Heart left ventricle (tissue), 16 donors: ENCODE results near the gene BACH2. TPM values are rescaled to one million over a fixed set of nuclear protein-coding genes. Genes with fewer than 3 reads are reported as not detected.

Experiments used
- ATAC-seq, 4 donors: fragments of 200-7000 bp; cut with Tn5 transposase; one replicate each; pipeline ENCODE4 v1.9.1; 2020 to 2022; ENCODE audit warnings: moderate library complexity in 4 of 4, mild to moderate bottlenecking in 3 of 4, moderate number of reproducible peaks in 1 of 4
- DNase-seq, 5 donors: peaks; one replicate each; pipeline ENCODE4 v3.0.0-alpha.2; 2020
- H3K27ac ChIP-seq, 12 donors: fragments of 200-600 bp; sonication (generic) in 4 of 12; one replicate each; pipeline versions ENCODE4 v1.5.0 to v1.8.0; 2016 to 2022; ENCODE audit warnings: mild to moderate bottlenecking in 2 of 12
- H3K27me3 ChIP-seq, 9 donors: fragments of 200-600 bp; sonication (generic) in 2 of 9; one replicate each; pipeline versions ENCODE4 v1.5.1 to v1.8.0; 2016 to 2022; ENCODE audit warnings: mild to moderate bottlenecking in 3 of 9
- H3K36me3 ChIP-seq, 9 donors: fragments of 200-600 bp; sonication (generic) in 2 of 9; one replicate each; pipeline versions ENCODE4 v1.5.0 to v1.8.0; 2018 to 2022; ENCODE audit warnings: mild to moderate bottlenecking in 2 of 9
- H3K4me1 ChIP-seq, 12 donors: fragments of 200-600 bp; sonication (generic) in 4 of 12; one replicate each; pipeline versions ENCODE4 v1.5.0 to v1.8.0; 2016 to 2022; ENCODE audit warnings: mild to moderate bottlenecking in 3 of 12
- H3K4me3 ChIP-seq, 12 donors: fragments of 200-600 bp; sonication (generic) in 4 of 12; one replicate each; pipeline versions ENCODE4 v1.5.0 to v1.8.0; 2017 to 2022; ENCODE audit warnings: mild to moderate bottlenecking in 9 of 12, moderate library complexity in 4 of 12
- H3K9me3 ChIP-seq, 12 donors: fragments of 200-600 bp; sonication (generic) in 4 of 12; one replicate each; pipeline versions ENCODE4 v1.5.0 to v1.8.0; 2016 to 2022; ENCODE audit warnings: mild to moderate bottlenecking in 1 of 12
- CTCF ChIP-seq, 12 donors: fragments of 200-600 bp; sonication (generic) in 4 of 12; IDR thresholded peaks; one replicate each; pipeline versions ENCODE4 v1.5.0 to v1.8.0; 2018 to 2022; ENCODE audit warnings: antibody characterized with exemption in 12 of 12, mild to moderate bottlenecking in 5 of 12
- POLR2A ChIP-seq, 2 donors: fragments of 450-650 bp; IDR thresholded peaks; one replicate each; pipeline ENCODE4 v1.6.1; 2017; ENCODE audit warnings: antibody characterized with exemption in 2 of 2, mild to moderate bottlenecking in 2 of 2, moderate library complexity in 2 of 2
- WGBS, 4 donors: extraction: QIAGEN DNeasy Blood & Tissue Kit in 2 of 4; methylation state at CpG; one replicate each; pipeline versions ENCODE4 v1.1.5 to v1.1.7; 2013 to 2018; 5-methylcytosine and 5-hydroxymethylcytosine counted together
- intact Hi-C, 10 donors: fragments of 100-400 bp; cut with DNase I; formaldehyde crosslinking; loops; one replicate each; pipeline versions ENCODE4 v1.11.1 to v1.14.2; 2022
- polyA plus RNA-seq, 2 donors: library from polyadenylated mRNA; stranded (reverse); fragments of 200-250 nt; gene quantifications; one replicate each; pipeline ENCODE4 v1.2.3, GENCODE V29; 2013
- total RNA-seq, 9 donors: library from RNA; depleted of rRNA in 2 of 9; stranded (reverse); fragments of >200 nt in 2 of 9; fragmentation: NEBNext Ultra II Directional in 3 of 9; extraction: Animal tissue kit (Norgen Biotek cat#: 25700) in 3 of 9; gene quantifications; one replicate each; pipeline versions ENCODE4 v1.1.0 to v1.2.4, GENCODE V29; 2016 to 2023
- donor health status: ischemic (EF 13 %, LVEDD 7.1; RV severe dilation, severe dysfunction).
- donor health status: healthy with polysubstance abuse.
- donor health status: DM: no; HTN: yes; CAD: no.
- donor health status: DM: no; HTN: no; CAD: no.
- donor health status: ischemic (EF 25% LVEDD 6.9; RV normal size, moderate dysfunction).
- donor health status: ischemic (EF 25% LVEDD 5.7; RV mildly dilated, moderate dysfunction).
- donor health status: healthy.
- donor health status: DM: yes; HTN: yes; CAD: no.
- donor health status: ischemic (EF 35%, LVEDD 5.7; RV mildly dilated, moderate dysfunction).
- donor health status: nonischemic (EF 11% LVEDD 7.7; RV severe dilation, severe dysfunction).
- donor health status: DM: yes; HTN: yes; CAD: no.
- donor health status: PGD.
- donor health status: ischemic (EF 29% LVEDD 5.4; RV normal size, mild dysfunction).
- donor health status: nonischemic (EF 23%, LVEDD 6.1; RV moderate dilation, normal function).

BACH2 gene
- total and polyA plus RNA-seq, 11 donors, result 0.23 to 8.4 (median 1.5) TPM

DNA sequence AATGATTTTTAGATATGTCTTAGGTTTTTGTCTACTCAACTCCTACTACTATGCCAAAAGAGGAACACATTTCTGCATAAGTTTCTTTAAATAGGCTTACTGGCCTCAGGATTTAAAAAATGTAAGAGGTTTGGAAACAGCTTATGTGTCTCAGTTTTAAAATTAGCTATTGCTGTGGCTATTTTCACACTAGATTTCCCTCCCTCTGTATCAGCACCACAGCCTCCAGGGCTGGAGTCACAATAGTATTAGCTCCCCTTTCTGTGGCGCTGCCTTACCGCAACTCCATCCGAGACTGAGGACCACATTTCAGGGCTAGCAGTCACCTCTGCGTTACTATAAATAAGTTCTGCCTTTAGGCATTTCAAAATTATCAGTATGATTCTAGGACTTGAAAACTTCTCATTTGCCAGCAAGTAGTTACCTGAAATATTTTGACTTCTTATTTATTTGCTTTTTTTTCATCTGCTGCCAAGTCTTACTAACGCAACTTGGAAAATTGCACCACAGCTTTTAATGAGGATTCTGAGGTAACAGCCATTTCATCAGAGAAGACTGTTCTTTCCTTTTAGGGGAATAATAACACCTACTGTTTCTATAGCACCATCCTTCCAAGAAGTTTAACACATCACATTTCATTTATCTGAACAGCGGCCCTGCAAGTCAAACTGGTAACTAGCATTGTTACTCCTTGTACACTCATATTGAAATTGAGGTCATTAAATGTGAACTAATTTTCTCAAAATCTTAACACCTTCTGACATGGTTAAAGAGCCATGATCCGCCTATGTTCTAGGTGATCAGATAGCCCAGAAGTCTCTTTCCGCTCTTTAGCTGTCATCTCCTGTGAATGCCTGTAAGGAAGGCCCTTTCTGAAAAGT is 296.5 kb downstream of the BACH2 start:
- Histone ChIP-seq H3K4me1 (peaks cover 0 to 39% (median 23%) of the 10 kb centered on the region in 12 donors), H3K27me3 (no peaks in the 10 kb centered on the region), H3K36me3 (no peaks in the 10 kb centered on the region), H3K27ac (no peak overlapping the region), H3K4me3 (no peak overlapping the region), H3K9me3 (no peaks in the 10 kb centered on the region)
- DNase-seq (no peak), ATAC-seq (peak; percentile 38 to 78 (median 60))
- 67 to 80% (median 71%) methylated on average over 8 of the region's 8 CpGs for WGBS, 4 donors
- intact Hi-C loops, result no loop called here
- TF ChIP-seq POLR2A (IDR thresholded peaks at IDR 0.05), result no peak
- TF ChIP-seq CTCF (IDR thresholded peaks at IDR 0.05), result no peak

DNA sequence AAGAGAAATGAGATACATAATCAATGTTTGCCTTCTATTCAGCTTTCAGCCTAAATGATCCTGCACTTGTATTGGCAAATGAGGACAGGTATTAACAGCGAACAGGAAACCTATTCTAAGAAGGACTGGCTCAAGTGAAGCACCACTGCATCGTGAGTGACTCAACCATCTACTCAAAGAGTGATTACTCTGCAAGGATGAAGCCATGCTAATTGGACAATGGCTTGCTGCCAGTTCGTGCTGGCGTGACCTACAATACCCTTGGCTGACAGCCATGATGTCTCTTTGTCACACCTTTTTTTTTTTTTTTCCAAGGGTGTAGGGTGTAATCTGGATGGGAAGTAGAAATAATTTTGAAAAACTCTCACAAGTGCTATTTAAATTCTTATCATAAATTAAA is 297.5 kb downstream of the BACH2 start:
- WGBS, 4 donors, result 20 to 32% (median 27%) methylated on average over 4 of the region's 4 CpGs
- H3K27ac ChIP-seq, result no peak overlapping the region
- peak; percentile 49 to 75 (median 65) for ATAC-seq

GRCh38 chr6:89997456-89998445 is 298.9 kb downstream of the BACH2 start:
- H3K9me3 ChIP-seq, result no peaks in the 10 kb centered on the region
- intact Hi-C loops, result no loop called here
- no peaks in the 10 kb centered on the region for H3K27me3 ChIP-seq
- TF ChIP-seq POLR2A (IDR thresholded peaks at IDR 0.05) (no peak), CTCF (IDR thresholded peaks at IDR 0.05) (no peak)
- DNase-seq, result no peak
- peak in 2 of 4 donors; percentile 18 to 36 for ATAC-seq
- H3K36me3 ChIP-seq, result no peaks in the 10 kb centered on the region
- no peak overlapping the region for H3K4me3 ChIP-seq
- H3K27ac ChIP-seq, result no peak overlapping the region
- 60 to 63% (median 62%) methylated on average over 6 of the region's 6 CpGs for WGBS, 4 donors
- H3K4me1 ChIP-seq, result peaks cover 0 to 39% (median 23%) of the 10 kb centered on the region in 12 donors

More for the DNA sequence above, 297.5 kb downstream of the BACH2 start:
- Histone ChIP-seq H3K4me3 (no peak overlapping the region), H3K9me3 (no peaks in the 10 kb centered on the region), H3K36me3 (no peaks in the 10 kb centered on the region), H3K4me1 (peaks cover 0 to 39% (median 23%) of the 10 kb centered on the region in 12 donors), H3K27me3 (no peaks in the 10 kb centered on the region)
- DNase-seq, result peak; percentile 35 to 78 (median 67)
- intact Hi-C loops, result no loop called here
- TF ChIP-seq CTCF (IDR thresholded peaks at IDR 0.05), result no peak
- TF ChIP-seq POLR2A (IDR thresholded peaks at IDR 0.05), result no peak
